ENCODE data around the gene FNTB. TPM values are rescaled to one million over a fixed set of nuclear protein-coding genes. Genes with fewer than 3 reads are reported as not detected.

FNTB gene
- total RNA-seq, 1 donor from 2014 or later, result 6.8 TPM

DNA sequence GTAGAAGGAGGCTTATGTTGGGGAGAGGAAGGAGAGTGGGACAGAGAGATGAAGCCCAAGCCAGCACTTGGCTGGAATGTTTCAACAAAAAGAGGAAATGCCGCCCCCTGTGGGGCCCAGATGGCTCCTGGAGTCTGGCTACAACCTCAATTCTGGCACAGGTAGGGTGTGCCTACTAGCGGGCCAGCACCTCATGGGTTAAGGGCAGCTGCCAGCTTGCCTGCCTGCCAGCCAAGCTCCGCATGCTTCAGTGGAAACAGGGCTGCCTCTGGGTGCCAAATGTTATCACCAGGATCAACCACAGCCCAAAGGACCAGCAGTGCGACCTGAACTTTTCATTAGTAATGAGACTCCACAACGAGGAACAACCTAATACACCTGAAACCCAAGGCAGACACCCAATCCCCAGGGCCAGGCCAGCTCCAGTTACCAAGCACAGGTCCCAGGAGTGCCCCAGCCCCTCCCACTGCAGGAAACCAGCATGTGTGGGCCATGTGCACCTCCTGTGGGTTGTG is 25.9 kb upstream of the FNTB start:
- peak; percentile 39 for TF ChIP-seq CTCF (IDR thresholded peaks at IDR 0.05; ENCODE audit: insufficient read depth, low read length, severe bottlenecking)
- DNase-seq (ENCODE audit: low read depth) (no peak), FAIRE-seq (peak; percentile 50)
- no peak overlapping the region for H3K4me3 ChIP-seq (ENCODE audit: low read depth, low read length)
- H3K27me3 ChIP-seq (ENCODE audit: control insufficient read depth, insufficient read depth, low read length), result no peaks in the 10 kb centered on the region
- H3K36me3 ChIP-seq (ENCODE audit: control insufficient read depth, insufficient read depth, low read length), result no peaks in the 10 kb centered on the region

DNA sequence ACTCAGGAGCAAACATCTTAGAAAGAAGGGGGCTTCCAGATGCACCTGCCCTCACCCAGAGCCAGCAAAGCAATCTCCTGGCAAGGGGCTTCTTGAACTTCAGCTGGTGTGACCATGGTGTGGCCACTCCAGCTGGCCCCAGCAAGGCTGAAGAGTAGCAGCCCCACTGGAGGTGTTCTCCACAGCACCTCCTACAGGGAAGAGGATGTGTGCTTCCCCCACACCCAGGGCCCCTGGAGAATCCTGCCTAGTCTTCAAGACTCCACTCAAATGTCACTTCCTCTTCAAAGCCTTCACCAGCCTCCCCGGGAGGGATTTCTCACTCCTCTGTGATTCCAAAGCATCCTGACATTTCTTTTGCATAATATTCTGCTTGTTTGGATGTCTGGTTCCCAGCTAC is 23.1 kb upstream of the FNTB start:
- TF ChIP-seq CTCF (IDR thresholded peaks at IDR 0.05; ENCODE audit: insufficient read depth, low read length, severe bottlenecking), result no peak
- no peaks in the 10 kb centered on the region for H3K36me3 ChIP-seq (ENCODE audit: control insufficient read depth, insufficient read depth, low read length)
- H3K27me3 ChIP-seq (ENCODE audit: control insufficient read depth, insufficient read depth, low read length), result no peaks in the 10 kb centered on the region
- H3K4me3 ChIP-seq (ENCODE audit: low read depth, low read length), result no peak overlapping the region
- FAIRE-seq (no peak), DNase-seq (ENCODE audit: low read depth) (no peak)

GRCh38 chr14:64965356-64966000 is 21.2 kb upstream of the FNTB start:
- H3K36me3 ChIP-seq (ENCODE audit: control insufficient read depth, insufficient read depth, low read length), result no peaks in the 10 kb centered on the region
- no peak for TF ChIP-seq CTCF (IDR thresholded peaks at IDR 0.05; ENCODE audit: insufficient read depth, low read length, severe bottlenecking)
- H3K27me3 ChIP-seq (ENCODE audit: control insufficient read depth, insufficient read depth, low read length), result no peaks in the 10 kb centered on the region
- DNase-seq (ENCODE audit: low read depth) (no peak), FAIRE-seq (no peak)
- H3K4me3 ChIP-seq (ENCODE audit: low read depth, low read length), result no peak overlapping the region

DNA sequence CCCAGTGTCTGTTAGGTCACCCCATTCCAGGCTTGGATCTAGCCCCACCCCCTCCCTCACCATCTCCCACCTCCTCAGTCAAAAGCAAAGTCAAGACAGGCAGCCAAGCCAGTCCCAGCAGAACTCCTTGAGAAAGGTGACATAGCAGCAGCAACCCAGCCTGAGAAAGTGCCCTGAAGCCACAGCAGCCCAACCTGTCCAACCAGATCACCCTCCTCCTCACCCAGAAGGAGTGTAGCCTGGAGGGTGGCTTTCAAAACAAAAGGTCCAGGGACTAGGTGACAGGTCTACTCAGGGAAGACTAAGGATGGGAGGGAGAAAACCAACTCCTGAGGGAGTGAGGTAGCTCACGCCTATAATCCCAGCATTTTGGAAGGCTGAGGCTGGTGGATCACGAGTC is 19.7 kb upstream of the FNTB start:
- no peaks in the 10 kb centered on the region for H3K36me3 ChIP-seq (ENCODE audit: control insufficient read depth, insufficient read depth, low read length)
- peaks cover 3% of the 10 kb centered on the region for H3K27me3 ChIP-seq (ENCODE audit: control insufficient read depth, insufficient read depth, low read length)
- FAIRE-seq (peak; percentile 18), DNase-seq (ENCODE audit: low read depth) (peak; percentile 29)
- TF ChIP-seq CTCF (IDR thresholded peaks at IDR 0.05; ENCODE audit: insufficient read depth, low read length, severe bottlenecking), result no peak
- no peak overlapping the region for H3K4me3 ChIP-seq (ENCODE audit: low read depth, low read length)

GRCh38 chr14:64968167-64968566 is 18.5 kb upstream of the FNTB start:
- Histone ChIP-seq H3K4me3 (ENCODE audit: low read depth, low read length) (no peak overlapping the region), H3K36me3 (ENCODE audit: control insufficient read depth, insufficient read depth, low read length) (no peaks in the 10 kb centered on the region), H3K27me3 (ENCODE audit: control insufficient read depth, insufficient read depth, low read length) (peaks cover 3% of the 10 kb centered on the region)
- DNase-seq (ENCODE audit: low read depth), result no peak
- FAIRE-seq, result no peak
- no peak for TF ChIP-seq CTCF (IDR thresholded peaks at IDR 0.05; ENCODE audit: insufficient read depth, low read length, severe bottlenecking)

GRCh38 chr14:64968651-64969050 is 18.0 kb upstream of the FNTB start:
- TF ChIP-seq CTCF (IDR thresholded peaks at IDR 0.05; ENCODE audit: insufficient read depth, low read length, severe bottlenecking), result no peak
- Histone ChIP-seq H3K4me3 (ENCODE audit: low read depth, low read length) (no peak overlapping the region), H3K36me3 (ENCODE audit: control insufficient read depth, insufficient read depth, low read length) (no peaks in the 10 kb centered on the region), H3K27me3 (ENCODE audit: control insufficient read depth, insufficient read depth, low read length) (peaks cover 3% of the 10 kb centered on the region)
- FAIRE-seq (no peak), DNase-seq (ENCODE audit: low read depth) (no peak)

All from bronchial epithelial cell (primary cell).